GM18526 (cell line): ENCODE measurements around the gene ZBTB16.

Experiments
- POLR2A ChIP-seq: IDR thresholded peaks from 3 replicates; pipeline ENCODE4 v1.6.1; 2011; ENCODE audit not compliant: insufficient read length; ENCODE audit errors: extremely low read depth

Gene ZBTB16

GRCh38 chr11:114134870-114135269 is 75.4 kb downstream of the ZBTB16 start:
- TF ChIP-seq POLR2A, result no peak

GRCh38 chr11:114135737-114136151 is 76.2 kb downstream of the ZBTB16 start:
- TF ChIP-seq POLR2A, result no peak

- TF ChIP-seq POLR2A, result no peak
Measured at GRCh38 chr11:114136686-114137640, 77.5 kb downstream of the ZBTB16 start.

- TF ChIP-seq POLR2A, result no peak
Measured at GRCh38 chr11:114137838-114138237, 78.3 kb downstream of the ZBTB16 start.

GRCh38 chr11:114138411-114138810 is 78.9 kb downstream of the ZBTB16 start:
- TF ChIP-seq POLR2A, result no peak

- no peak for TF ChIP-seq POLR2A
Measured at GRCh38 chr11:114140826-114141225, 81.3 kb downstream of the ZBTB16 start.

GRCh38 chr11:114141863-114142580 is 82.5 kb downstream of the ZBTB16 start:
- TF ChIP-seq POLR2A, result no peak

GRCh38 chr11:114142707-114143106 is 83.2 kb downstream of the ZBTB16 start:
- no peak for TF ChIP-seq POLR2A

- no peak for TF ChIP-seq POLR2A
Measured at GRCh38 chr11:114145166-114145775, 85.8 kb downstream of the ZBTB16 start.

- no peak for TF ChIP-seq POLR2A
Measured at GRCh38 chr11:114147375-114148012, 88.0 kb downstream of the ZBTB16 start.

- no peak for TF ChIP-seq POLR2A
Measured at GRCh38 chr11:114148013-114148382, 88.5 kb downstream of the ZBTB16 start.

- no peak for TF ChIP-seq POLR2A
Measured at GRCh38 chr11:114149689-114150407, 90.3 kb downstream of the ZBTB16 start.

- TF ChIP-seq POLR2A, result no peak
Measured at GRCh38 chr11:114150671-114151070, 91.2 kb downstream of the ZBTB16 start.

GRCh38 chr11:114151631-114152030 is 92.1 kb downstream of the ZBTB16 start:
- TF ChIP-seq POLR2A, result no peak

GRCh38 chr11:114152162-114152561 is 92.7 kb downstream of the ZBTB16 start:
- no peak for TF ChIP-seq POLR2A

- TF ChIP-seq POLR2A, result no peak
Measured at GRCh38 chr11:114152785-114153184, 93.3 kb downstream of the ZBTB16 start.
